ENCODE measurements around the gene PJVK.

PJVK gene

GRCh38 chr2:178506101-178506500, 54.9 kb downstream of the PJVK start:
- peaks cover 50% of the 10 kb centered on the region for H3K36me3 ChIP-seq (ENCODE audit: insufficient read depth, low read length)

GRCh38 chr2:178506524-178506923, 55.3 kb downstream of the PJVK start:
- H3K27me3 ChIP-seq (ENCODE audit: insufficient read depth, low read length): no peaks in the 10 kb centered on the region
- no peak overlapping the region for H3K4me3 ChIP-seq (ENCODE audit: low read length)
- no peaks in the 10 kb centered on the region for H3K9me3 ChIP-seq (ENCODE audit: low read length)
- no peak overlapping the region for H2AFZ ChIP-seq (ENCODE audit: low read depth, low read length)
- H3K4me1 ChIP-seq (ENCODE audit: insufficient read depth, low read length): peaks cover under 1% of the 10 kb centered on the region
- H3K36me3 ChIP-seq (ENCODE audit: insufficient read depth, low read length): peaks cover 46% of the 10 kb centered on the region

More at GRCh38 chr2:178506101-178506500, 54.9 kb downstream of the PJVK start:
- Histone ChIP-seq H3K27me3 (ENCODE audit: insufficient read depth, low read length) (no peaks in the 10 kb centered on the region), H3K9me3 (ENCODE audit: low read length) (no peaks in the 10 kb centered on the region), H3K4me1 (ENCODE audit: insufficient read depth, low read length) (no peaks in the 10 kb centered on the region), H3K4me3 (ENCODE audit: low read length) (no peak overlapping the region), H2AFZ (ENCODE audit: low read depth, low read length) (no peak overlapping the region)

- Histone ChIP-seq H3K27me3 (ENCODE audit: insufficient read depth, low read length) (no peaks in the 10 kb centered on the region), H3K36me3 (ENCODE audit: insufficient read depth, low read length) (peaks cover 42% of the 10 kb centered on the region), H2AFZ (ENCODE audit: low read depth, low read length) (no peak overlapping the region), H3K4me3 (ENCODE audit: low read length) (no peak overlapping the region), H3K9me3 (ENCODE audit: low read length) (no peaks in the 10 kb centered on the region), H3K4me1 (ENCODE audit: insufficient read depth, low read length) (peaks cover 4% of the 10 kb centered on the region)
These were observed 55.8 kb downstream of the PJVK start for GRCh38 chr2:178506949-178507348.

- H3K4me3 ChIP-seq (ENCODE audit: low read length): no peak overlapping the region
- no peak overlapping the region for H2AFZ ChIP-seq (ENCODE audit: low read depth, low read length)
- peaks cover 25% of the 10 kb centered on the region for H3K36me3 ChIP-seq (ENCODE audit: insufficient read depth, low read length)
- peaks cover 13% of the 10 kb centered on the region for H3K4me1 ChIP-seq (ENCODE audit: insufficient read depth, low read length)
- H3K27me3 ChIP-seq (ENCODE audit: insufficient read depth, low read length): no peaks in the 10 kb centered on the region
- H3K9me3 ChIP-seq (ENCODE audit: low read length): no peaks in the 10 kb centered on the region
These were observed 57.5 kb downstream of the PJVK start for GRCh38 chr2:178508646-178509045.

- H2AFZ ChIP-seq (ENCODE audit: low read depth, low read length): no peak overlapping the region
These were observed 59.2 kb downstream of the PJVK start for GRCh38 chr2:178510384-178510783.

More at GRCh38 chr2:178510384-178510783, 59.2 kb downstream of the PJVK start:
- peaks cover 13% of the 10 kb centered on the region for H3K4me1 ChIP-seq (ENCODE audit: insufficient read depth, low read length)
- no peak overlapping the region for H3K4me3 ChIP-seq (ENCODE audit: low read length)
- peaks cover 12% of the 10 kb centered on the region for H3K36me3 ChIP-seq (ENCODE audit: insufficient read depth, low read length)
- H3K9me3 ChIP-seq (ENCODE audit: low read length): no peaks in the 10 kb centered on the region
- no peaks in the 10 kb centered on the region for H3K27me3 ChIP-seq (ENCODE audit: insufficient read depth, low read length)

Data from neuron (in vitro differentiated cells).